22Rv1 (cell line): ENCODE data around the gene ZBTB18.

Source experiments
- ZFX ChIP-seq: fragments of 450-650 bp; IDR thresholded peaks from 2 replicates; pipeline ENCODE4 v1.6.1; 2017; ENCODE audit warnings: antibody characterized with exemption, borderline replicate concordance
- TF ChIP-seq, protein P1 (sequence below): fragments of 450-650 bp; IDR thresholded peaks from 2 replicates; pipeline ENCODE4 v1.5.1; 2017; ENCODE audit warnings: mild to moderate bottlenecking

DNA sequence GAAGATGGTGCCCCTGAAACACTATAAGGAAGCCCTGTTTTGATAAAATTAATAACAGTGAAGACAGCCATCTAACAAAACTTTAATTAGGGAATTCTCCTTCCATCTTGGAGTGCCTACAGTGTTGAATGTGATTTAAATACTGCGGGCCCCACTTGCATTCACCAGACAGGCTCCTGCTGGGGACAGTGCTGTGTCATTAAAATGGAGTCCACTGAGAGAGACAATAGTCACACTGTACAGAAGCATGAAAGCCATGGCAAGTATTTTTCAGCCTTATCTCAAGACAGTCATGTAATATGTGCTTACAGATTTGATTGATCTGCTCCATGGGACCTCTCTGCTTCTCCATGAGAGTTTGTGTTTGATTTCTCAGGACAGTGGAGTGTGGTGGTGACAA, 29.7 kb upstream of the ZBTB18 start:
- TF ChIP-seq, protein P1, sequence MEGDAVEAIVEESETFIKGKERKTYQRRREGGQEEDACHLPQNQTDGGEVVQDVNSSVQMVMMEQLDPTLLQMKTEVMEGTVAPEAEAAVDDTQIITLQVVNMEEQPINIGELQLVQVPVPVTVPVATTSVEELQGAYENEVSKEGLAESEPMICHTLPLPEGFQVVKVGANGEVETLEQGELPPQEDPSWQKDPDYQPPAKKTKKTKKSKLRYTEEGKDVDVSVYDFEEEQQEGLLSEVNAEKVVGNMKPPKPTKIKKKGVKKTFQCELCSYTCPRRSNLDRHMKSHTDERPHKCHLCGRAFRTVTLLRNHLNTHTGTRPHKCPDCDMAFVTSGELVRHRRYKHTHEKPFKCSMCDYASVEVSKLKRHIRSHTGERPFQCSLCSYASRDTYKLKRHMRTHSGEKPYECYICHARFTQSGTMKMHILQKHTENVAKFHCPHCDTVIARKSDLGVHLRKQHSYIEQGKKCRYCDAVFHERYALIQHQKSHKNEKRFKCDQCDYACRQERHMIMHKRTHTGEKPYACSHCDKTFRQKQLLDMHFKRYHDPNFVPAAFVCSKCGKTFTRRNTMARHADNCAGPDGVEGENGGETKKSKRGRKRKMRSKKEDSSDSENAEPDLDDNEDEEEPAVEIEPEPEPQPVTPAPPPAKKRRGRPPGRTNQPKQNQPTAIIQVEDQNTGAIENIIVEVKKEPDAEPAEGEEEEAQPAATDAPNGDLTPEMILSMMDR = no peak
- no peak for TF ChIP-seq ZFX
